Panc1 (cell line): ENCODE measurements around the gene TP53AIP1. TPM values are rescaled to one million over a fixed set of nuclear protein-coding genes. Genes with fewer than 3 reads are reported as not detected.

Experiments used
- ATAC-seq: fragments of 200-7000 bp; cut with Tn5 transposase; 2 replicates; pipeline ENCODE4 v1.9.1; 2020; ENCODE audit warnings: mild to moderate bottlenecking, moderate library complexity
- BruUV-seq: library from RNA; stranded (reverse); fragments of 400-500 nt; replicated peaks from 2 replicates; lab custom pipeline; 2021; lab: Mats Ljungman, UMichigan
- CTCF ChIA-PET: fragments of 300-600 bp; sonication (Branson Sonifier 250); formaldehyde crosslinking; loops from one replicate; lab custom pipeline; 2022; ENCODE audit warnings: antibody characterized with exemption; lab: Charles Lee
- POLR2A ChIA-PET: fragments of 300-600 bp; sonication (Branson Sonifier 250); formaldehyde crosslinking; loops from one replicate; lab custom pipeline; 2022; ENCODE audit warnings: antibody characterized with exemption; lab: Charles Lee
- DNase-seq: peaks from one replicate; pipeline ENCODE4 v3.0.0-alpha.2; 2010; ENCODE audit warnings: low read depth, low spot score
- H3K27ac ChIP-seq: 2 replicates; pipeline ENCODE4 v1.5.1; 2011; ENCODE audit warnings: mild to moderate bottlenecking, low read length, inconsistent platforms
- H3K27me3 ChIP-seq: fragments of 200-500 bp; sonication (Bioruptor generic); 2 replicates; pipeline ENCODE4 v1.6.0; 2014; ENCODE audit warnings: low read length, inconsistent platforms; ENCODE audit not compliant: control insufficient read depth, insufficient read depth
- H3K36me3 ChIP-seq: fragments of 200-500 bp; sonication (Bioruptor generic); 2 replicates; pipeline ENCODE4 v1.5.1; 2014; ENCODE audit warnings: inconsistent platforms, mild to moderate bottlenecking, low read length, moderate library complexity; ENCODE audit not compliant: control insufficient read depth, insufficient read depth
- H3K4me1 ChIP-seq: 2 replicates; pipeline ENCODE4 v1.5.1; 2011; ENCODE audit warnings: inconsistent platforms, mild to moderate bottlenecking, low read length, moderate library complexity; ENCODE audit not compliant: control insufficient read depth, insufficient read depth
- H3K4me3 ChIP-seq, 2 experiments: 2 replicates each; pipeline ENCODE4 v1.5.1; 2011 to 2012; ENCODE audit warnings: low read depth in 2 of 2, low read length in 2 of 2, mild to moderate bottlenecking in 2 of 2, inconsistent platforms in 1 of 2, moderate library complexity in 1 of 2
- H3K9me3 ChIP-seq: fragments of 200-500 bp; sonication (Bioruptor generic); 2 replicates; pipeline ENCODE4 v1.5.1; 2014; ENCODE audit warnings: low read depth, mild to moderate bottlenecking, inconsistent platforms, low read length, moderate library complexity; ENCODE audit not compliant: control insufficient read depth, insufficient read depth
- CTCF ChIP-seq: fragments of 450-650 bp; IDR thresholded peaks from 2 replicates; pipeline ENCODE4 v1.5.1; 2017; ENCODE audit warnings: mild to moderate bottlenecking
- POLR2AphosphoS5 ChIP-seq: IDR thresholded peaks from 2 replicates; pipeline ENCODE4 v1.6.1; 2012; ENCODE audit warnings: mild to moderate bottlenecking, low read depth, low read length, moderate library complexity
- REST ChIP-seq, 2 experiments: IDR thresholded peaks; 2 replicates each; pipeline ENCODE4 v1.6.1; 2011 to 2012; ENCODE audit warnings: low read depth in 2 of 2, control low read depth in 1 of 2, low read length in 1 of 2, mild to moderate bottlenecking in 1 of 2, moderate library complexity in 1 of 2; ENCODE audit not compliant: insufficient read depth in 1 of 2
- SIN3A ChIP-seq: IDR thresholded peaks from 2 replicates; pipeline ENCODE4 v1.6.1; 2012; ENCODE audit warnings: low read depth, mild to moderate bottlenecking, low read length, moderate library complexity, borderline replicate concordance; ENCODE audit not compliant: insufficient read depth
- TCF7L2 ChIP-seq: IDR thresholded peaks from 2 replicates; pipeline ENCODE4 v1.6.1; 2011; ENCODE audit warnings: mild to moderate bottlenecking, low read depth, low read length, inconsistent platforms
- in situ Hi-C: cut with HindIII; loops from 2 replicates; pipeline ENCODE4 v1.10.0; 2016; ENCODE audit warnings: low sequenced_read_pairs, low pct_unique_long_range_greater_than_20kb
- intact Hi-C: fragments of 100-400 bp; cut with micrococcal nuclease; formaldehyde crosslinking; loops from one replicate; pipeline ENCODE4 v1.10.0; 2022; ENCODE audit not compliant: unreplicated experiment
- total RNA-seq: library from RNA; stranded (reverse); gene quantifications from one replicate; pipeline ENCODE4 v1.2.1, GENCODE V29; 2021; ENCODE audit not compliant: unreplicated experiment

Gene TP53AIP1
- total RNA-seq, 1 experiment from 2014 or later, result 0.08 TPM

GRCh38 chr11:128910576-128910975 lies 32.1 kb downstream of the TP53AIP1 start:
- no TSS peak for BruUV-seq
- no peak for ATAC-seq
- intact Hi-C loops, result no loop called here
- in situ Hi-C loops, result no loop called here
- peaks cover 11% of the 10 kb centered on the region; the same call in 1 of the 2 replicates for H3K4me1 ChIP-seq
- H3K27ac ChIP-seq, result no peak overlapping the region
- H3K27me3 ChIP-seq, result peaks cover 2% of the 10 kb centered on the region; the same call in 1 of the 2 replicates
- ChIA-PET POLR2A (no interaction called here), CTCF (no interaction called here)
- no peak for DNase-seq
- TF ChIP-seq SIN3A (no peak), CTCF (no peak), TCF7L2 (no peak), REST (IDR thresholded peaks at IDR 0.05; ENCODE audit: insufficient read depth in 1 of 2, low read depth in 2 of 2, low read length in 1 of 2) (no peak), POLR2AphosphoS5 (no peak)
- H3K36me3 ChIP-seq, result no peaks in the 10 kb centered on the region
- H3K9me3 ChIP-seq, result no peaks in the 10 kb centered on the region
- no peak overlapping the region for H3K4me3 ChIP-seq

GRCh38 chr11:128909438-128910125 lies 33.1 kb downstream of the TP53AIP1 start:
- Histone ChIP-seq H3K36me3 (no peaks in the 10 kb centered on the region), H3K4me1 (peaks cover 15% of the 10 kb centered on the region), H3K4me3 (no peak overlapping the region), H3K9me3 (no peaks in the 10 kb centered on the region), H3K27ac (no peak overlapping the region), H3K27me3 (peaks cover 2% of the 10 kb centered on the region; the same call in 1 of the 2 replicates)
- no peak for DNase-seq
- in situ Hi-C loops (no loop called here), intact Hi-C loops (no loop called here)
- no TSS peak for BruUV-seq
- ChIA-PET POLR2A (no interaction called here), CTCF (no interaction called here)
- no peak for TF ChIP-seq CTCF
- TF ChIP-seq TCF7L2, result no peak
- TF ChIP-seq SIN3A, result no peak
- TF ChIP-seq POLR2AphosphoS5, result no peak
- no peak for TF ChIP-seq REST (IDR thresholded peaks at IDR 0.05; ENCODE audit: insufficient read depth in 1 of 2, low read depth in 2 of 2, low read length in 1 of 2)
- ATAC-seq, result no peak
